Measurements from ENCODE around the gene MNX1.

- TF ChIP-seq, protein P1, sequence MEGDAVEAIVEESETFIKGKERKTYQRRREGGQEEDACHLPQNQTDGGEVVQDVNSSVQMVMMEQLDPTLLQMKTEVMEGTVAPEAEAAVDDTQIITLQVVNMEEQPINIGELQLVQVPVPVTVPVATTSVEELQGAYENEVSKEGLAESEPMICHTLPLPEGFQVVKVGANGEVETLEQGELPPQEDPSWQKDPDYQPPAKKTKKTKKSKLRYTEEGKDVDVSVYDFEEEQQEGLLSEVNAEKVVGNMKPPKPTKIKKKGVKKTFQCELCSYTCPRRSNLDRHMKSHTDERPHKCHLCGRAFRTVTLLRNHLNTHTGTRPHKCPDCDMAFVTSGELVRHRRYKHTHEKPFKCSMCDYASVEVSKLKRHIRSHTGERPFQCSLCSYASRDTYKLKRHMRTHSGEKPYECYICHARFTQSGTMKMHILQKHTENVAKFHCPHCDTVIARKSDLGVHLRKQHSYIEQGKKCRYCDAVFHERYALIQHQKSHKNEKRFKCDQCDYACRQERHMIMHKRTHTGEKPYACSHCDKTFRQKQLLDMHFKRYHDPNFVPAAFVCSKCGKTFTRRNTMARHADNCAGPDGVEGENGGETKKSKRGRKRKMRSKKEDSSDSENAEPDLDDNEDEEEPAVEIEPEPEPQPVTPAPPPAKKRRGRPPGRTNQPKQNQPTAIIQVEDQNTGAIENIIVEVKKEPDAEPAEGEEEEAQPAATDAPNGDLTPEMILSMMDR (conservative IDR thresholded peaks at IDR 0.05 in 1 of 2, IDR thresholded peaks at IDR 0.05 in 1 of 2; ENCODE audit: low read depth in 1 of 2, low read length in 2 of 2), result no peak
- TF ChIP-seq EZH2 (IDR thresholded peaks at IDR 0.05; ENCODE audit: low read length, missing control alignments), result peak; percentile 6
These were observed 7.5 kb downstream of the MNX1 start for GRCh38 chr7:157002819-157003421.

Data from fibroblast of lung (primary cell).